Stimulated activated CD4-positive, alpha-beta T cell treated with anti-CD3 and anti-CD28 coated beads, Interleukin-12 subunit alpha, Interleukin-12 subunit beta, amount 100 ng/mL, for 4 hours (primary cell): ENCODE measurements around the gene CLPX.
"Not testable (repeated sequence)": the region's sequence is repeated elsewhere in the genome, so short reads cannot be mapped to it uniquely, and the experiment has no call there.

Experiments used
- DNase-seq: peaks from one replicate; pipeline ENCODE4 v3.0.0-alpha.2; 2020

The CLPX gene

DNA sequence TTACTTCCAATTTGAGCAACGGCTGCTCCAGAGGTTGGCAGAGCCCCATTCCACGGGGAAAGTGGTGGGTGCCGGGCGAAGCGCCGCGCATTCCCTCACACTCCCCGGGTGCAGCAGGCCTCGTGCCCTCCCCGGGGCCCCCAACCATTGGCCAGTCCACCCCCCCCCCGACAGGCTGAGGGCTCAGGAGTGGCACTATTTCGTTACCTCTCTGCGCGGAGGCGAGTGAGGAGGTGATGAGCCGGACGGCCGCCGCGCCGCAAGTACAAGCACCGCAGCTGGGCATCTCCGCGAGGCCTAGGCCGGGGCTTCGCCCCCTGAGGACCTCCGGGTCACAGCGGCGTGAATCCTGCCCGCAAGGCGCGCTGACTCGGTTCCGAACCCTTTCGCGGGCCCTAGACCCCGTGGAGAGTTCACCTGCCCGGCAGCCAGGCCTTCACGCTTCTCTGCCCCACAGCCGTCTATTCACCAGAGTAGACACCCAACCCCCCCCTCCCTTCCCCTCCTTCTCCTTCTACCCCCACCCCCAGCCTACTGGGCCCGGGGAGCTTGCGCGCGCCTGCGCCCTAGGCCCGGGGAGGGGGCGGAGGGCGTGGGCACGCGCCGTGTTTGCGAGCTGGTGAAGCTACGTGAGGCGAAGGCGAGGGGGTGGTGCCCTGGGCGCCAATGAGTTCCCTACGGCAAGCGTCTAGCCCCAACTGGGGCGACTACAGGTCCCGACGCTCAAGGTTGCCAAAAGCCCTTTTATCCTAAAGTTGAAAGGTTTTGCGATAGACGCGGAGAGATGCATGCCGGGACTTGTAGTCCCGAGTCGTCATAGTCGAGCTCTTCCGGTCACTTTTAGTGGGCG lies at the start of gene CLPX:
CLPX (minus strand) TSS at position 475 of the 850 bp plus-strand sequence; CDS start at position 286, 189 bp downstream.
- peak; percentile 86 for DNase-seq

DNA sequence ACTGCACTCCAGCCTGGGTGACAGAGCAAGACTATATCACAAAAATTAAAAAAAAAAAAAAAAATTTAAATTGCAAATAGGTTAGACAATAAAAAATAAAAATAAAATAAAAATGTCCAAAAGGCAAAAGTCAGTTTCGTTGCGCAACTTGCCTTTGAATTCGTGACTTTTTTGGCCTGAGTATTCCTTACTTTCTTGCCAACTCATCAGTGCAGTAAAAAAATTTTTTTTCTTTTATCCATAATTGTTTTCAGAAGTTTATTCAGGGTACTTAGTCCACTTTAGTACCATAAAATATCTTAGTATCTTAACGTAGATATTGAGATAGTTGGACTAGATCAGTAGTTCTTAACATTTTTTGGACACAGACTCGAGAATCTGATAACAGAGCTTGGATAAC lies 48.6 kb upstream of the CLPX start:
- no peak for DNase-seq

DNA sequence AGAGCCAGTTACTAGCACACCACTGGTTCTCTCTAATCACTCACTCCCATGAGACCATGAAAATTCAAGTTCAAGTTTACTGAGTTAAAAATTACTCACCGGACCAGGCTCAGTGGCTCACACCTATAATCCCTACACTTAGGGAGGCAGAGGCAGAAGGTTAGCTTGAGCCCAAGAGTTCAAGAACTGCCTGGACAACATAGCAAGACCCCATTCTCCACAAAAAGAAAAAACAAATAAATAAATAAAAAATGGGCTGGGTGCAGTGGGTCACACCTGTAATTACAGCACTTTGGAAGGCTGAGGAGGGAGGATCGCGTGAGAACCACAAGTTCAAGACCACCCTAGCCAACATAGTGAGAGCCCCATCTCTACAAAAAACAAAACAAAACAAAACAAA lies 47.4 kb upstream of the CLPX start:
- no peak for DNase-seq

DNA sequence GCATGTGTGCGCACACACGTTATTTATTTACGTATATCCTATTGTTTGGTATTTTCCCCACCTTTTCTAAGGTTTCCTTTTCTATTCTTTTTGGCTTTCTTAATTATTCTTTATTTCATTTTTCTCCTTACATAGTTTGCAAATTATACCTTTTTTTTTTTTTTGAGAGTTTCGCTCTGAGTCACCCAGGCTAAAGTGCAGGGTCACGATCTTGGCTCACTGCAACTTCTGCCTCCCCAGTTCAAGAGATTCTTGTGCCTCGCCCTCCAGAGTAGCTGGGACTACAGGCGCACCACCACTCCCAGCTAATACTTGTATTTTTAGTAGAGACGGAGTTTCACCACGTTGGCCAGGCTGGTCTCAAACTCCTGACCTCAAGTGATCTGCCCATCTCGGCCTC lies 46.2 kb upstream of the CLPX start:
- no peak for DNase-seq

DNA sequence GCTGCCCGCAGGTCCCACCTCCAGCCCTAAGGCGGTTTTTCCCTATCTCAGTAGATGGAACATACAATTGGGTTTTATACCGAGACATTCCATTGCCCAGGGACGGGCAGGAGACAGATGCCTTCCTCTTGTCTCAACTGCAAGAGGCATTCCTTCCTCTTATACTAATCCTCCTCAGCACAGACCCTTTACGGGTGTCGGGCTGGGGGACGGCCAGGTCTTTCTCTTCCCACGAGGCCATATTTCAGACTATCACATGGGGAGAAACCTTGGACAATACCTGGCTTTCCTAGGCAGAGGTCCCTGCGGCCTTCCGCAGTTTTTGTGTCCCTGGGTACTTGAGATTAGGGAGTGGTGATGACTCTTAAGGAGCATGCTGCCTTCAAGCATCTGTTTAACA lies 41.8 kb upstream of the CLPX start:
- not testable (repeated sequence) for DNase-seq

DNA sequence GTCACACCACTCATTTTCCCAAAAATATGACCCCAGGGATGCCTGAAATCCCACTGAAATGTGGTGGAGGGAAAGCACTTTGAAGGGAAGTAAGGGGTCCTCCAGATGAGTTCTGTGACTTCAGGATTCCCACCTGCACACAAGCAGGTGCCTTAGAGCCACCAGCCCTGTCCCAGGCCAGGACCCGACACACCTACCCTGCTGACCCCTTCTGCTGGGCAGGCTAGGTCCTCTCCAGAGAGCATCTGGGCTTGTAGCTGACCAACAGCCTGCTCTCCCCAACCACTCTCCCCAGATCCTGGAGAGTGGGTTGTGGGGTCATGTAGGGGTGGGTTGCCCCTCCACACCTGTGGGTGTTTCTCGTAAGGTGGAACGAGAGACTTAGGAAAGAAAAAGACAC lies 41.1 kb upstream of the CLPX start:
- no peak for DNase-seq

DNA sequence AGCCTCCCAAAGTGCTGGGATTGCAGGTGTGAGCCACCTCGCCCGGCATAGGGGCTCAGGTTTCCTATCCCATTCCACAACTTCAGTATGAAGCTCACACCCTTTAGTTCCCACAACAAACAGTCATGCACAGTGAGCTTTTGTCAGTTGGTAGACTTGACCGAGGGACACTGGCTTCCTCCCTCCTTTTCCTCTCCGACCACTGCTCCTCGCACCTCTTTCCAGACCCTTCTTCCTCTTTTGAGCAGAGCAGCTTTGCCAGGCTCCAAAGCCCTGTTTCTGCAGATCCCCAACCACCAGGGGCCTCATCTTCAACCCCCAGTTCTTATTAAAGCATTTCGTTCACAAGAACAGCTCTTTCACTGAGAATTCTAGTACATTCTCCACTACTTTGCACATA lies 38.9 kb upstream of the CLPX start:
- no peak for DNase-seq

DNA sequence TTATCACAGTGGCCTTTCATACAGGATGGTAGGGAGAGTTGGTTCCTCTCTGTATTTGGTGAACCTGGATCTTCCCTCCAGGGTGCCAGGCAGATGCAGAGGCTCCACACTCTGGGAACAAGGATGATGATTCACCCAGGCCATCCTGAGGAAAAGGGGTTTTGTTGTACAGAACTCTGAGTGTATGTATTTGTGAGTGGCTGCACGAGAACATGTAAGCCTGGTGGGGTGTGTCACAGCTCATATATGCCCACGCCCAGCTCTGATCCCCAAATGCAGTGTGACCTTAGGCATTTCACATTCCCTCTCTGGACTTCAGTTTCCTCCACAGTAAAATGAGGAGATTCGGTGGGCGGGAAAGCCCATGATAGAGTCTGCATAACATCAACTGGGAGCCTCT lies 37.7 kb upstream of the CLPX start:
- no peak for DNase-seq

DNA sequence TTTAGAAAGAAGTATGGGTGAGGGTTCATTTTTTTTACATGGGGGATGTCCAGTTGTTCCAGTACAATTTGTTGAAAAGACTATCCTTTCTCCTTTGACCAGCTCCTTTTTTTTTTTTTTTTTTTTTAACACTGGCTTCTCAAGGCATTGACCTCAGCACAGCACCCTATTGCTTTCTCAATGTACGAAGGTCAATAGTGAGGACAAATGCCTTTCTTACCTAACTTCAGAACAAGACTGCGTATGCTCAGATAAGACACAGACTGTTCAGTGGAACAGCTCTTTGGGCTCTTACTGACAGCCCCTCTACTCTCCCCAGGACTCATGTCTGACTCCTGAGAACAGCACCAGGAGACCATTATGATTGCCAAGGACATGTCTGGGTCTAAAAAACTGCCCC lies 36.6 kb upstream of the CLPX start:
- DNase-seq, result no peak

DNA sequence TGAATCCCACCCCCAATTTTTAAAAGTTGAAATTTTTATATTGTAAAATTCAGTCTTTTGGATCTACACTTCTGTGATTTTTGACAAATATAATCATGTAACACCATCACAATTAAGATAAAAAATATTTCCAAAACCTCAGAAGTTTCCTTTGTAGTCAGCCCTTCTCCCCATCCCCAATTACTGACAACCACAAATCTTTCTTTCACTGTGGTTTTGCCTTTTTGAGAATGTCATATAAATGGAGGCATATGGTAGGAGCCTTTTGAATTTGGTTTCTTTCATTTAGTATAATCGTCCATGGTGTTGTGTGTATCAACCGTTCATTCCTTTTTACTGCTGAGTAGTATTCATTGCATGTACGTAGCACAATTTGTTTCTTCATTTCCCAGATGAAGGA lies 34.0 kb upstream of the CLPX start:
- DNase-seq, result no peak

DNA sequence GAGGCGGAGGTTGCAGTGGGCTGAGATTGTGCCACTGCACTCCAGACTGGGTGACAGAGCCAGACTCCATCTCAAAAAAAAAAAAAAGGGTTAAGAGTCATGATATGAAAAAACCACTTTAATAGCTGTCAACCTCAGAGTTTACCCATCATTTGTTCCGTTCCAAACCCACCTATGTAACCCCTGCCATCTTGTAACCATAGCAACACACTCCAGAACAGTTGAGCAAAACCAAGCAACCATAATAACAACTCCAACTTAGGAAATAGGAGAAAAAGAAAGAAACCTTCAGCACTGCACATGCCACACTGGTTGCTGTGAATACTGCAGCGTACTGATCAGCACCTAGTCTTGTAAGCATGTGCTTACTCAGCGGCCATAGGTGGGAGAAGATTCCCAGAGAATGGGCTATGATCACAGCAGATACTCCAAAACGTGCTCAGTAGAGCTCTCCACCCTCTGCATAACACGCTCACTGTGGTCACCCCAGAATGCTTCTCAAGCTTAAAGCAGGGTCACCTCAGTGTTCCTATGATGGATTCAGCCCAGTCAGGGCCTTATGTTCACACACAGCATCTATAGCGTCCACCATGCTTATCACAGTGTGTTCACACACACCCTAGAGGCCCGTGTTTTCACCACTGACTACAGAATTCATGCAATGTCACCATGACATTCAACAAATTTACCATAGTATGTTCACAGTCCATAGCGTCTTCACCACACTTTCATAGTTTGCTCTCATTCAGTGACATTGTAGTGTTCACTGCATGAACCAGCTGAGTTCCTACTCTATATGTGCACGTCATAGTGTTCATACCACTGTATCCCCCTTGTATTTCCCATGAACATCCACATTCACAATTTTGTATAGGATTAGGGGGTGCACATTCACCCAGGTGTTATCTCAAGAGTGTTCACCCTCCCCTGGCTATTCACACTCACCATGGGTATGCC lies 32.7 kb upstream of the CLPX start:
- no peak for DNase-seq

DNA sequence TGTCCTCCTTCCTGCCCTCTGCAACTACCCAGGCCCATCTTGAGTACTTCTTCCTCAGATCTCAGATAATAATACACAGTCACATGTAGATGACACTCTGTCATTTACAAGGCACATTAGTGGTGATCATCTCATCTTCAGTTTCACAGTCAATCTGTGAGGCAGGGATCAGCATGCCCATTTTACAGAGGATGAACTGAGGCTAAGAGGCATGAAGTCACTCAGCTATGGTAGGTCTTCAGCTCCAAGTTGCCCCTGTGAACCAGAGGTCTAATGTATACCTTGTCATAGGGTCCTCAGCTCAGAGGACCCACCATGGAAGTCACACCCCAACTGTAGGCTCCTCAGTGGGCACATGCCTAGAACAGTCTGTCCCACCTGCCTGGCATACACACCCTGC lies 30.4 kb upstream of the CLPX start:
- DNase-seq, result no peak

DNA sequence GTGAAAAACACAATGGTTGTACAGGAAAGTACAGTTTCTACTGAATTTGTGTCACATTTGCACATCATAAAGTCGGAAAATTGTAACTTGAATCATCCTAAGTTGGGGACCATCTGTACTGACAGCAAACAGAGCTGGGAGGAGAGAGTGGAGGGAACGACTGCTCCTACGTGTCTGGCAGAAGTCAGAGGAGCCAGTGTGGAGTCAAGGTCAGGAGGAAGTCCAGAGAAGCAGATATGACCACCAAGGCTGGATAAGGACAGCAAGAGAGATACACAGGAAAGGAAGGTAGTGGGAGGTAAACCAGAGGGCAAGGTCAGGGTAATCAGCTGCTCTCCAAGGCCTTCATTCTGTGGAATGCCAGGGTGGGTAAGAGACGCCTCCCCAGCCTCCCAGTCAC lies 28.9 kb upstream of the CLPX start:
- DNase-seq, result no peak

DNA sequence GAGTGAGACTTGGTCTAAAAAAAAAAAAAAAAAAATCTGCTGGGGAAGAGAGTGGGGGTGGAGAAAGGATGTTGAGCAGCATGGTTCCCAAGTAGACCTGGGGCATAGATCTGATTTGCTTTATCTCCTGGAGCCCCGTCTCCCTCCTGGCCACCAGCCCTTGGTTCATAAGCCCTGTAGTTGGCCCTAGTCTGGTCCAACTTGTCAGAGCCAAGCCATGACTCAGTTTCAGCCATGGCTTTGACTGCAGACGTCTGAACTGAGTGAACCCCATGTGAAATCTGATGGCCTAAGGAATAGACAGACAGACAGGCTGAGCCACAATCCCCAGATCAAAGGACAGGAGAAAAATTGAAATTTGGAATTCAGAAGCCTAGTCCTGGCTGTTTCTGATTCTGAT lies 28.1 kb upstream of the CLPX start:
- DNase-seq, result no peak

DNA sequence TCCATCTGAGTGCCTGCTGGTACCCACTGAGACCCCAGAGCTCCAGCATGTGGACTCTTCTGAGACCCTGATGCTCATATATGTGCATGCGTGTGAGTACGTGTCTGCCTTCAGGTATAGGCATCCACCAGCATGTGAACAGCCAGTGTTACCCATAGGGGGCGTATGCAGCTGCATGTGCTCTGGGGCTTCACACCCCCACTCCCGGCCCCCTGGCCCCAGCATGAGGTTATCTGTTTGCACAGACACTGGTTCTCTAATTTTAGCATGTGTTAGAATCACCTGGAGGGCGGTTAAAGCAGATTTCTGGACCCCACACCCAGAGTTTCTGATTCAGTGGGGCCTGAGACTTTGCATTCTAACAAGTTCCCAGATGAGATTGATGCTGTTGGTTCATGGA lies 27.0 kb upstream of the CLPX start:
- peak; percentile 21 for DNase-seq

DNA sequence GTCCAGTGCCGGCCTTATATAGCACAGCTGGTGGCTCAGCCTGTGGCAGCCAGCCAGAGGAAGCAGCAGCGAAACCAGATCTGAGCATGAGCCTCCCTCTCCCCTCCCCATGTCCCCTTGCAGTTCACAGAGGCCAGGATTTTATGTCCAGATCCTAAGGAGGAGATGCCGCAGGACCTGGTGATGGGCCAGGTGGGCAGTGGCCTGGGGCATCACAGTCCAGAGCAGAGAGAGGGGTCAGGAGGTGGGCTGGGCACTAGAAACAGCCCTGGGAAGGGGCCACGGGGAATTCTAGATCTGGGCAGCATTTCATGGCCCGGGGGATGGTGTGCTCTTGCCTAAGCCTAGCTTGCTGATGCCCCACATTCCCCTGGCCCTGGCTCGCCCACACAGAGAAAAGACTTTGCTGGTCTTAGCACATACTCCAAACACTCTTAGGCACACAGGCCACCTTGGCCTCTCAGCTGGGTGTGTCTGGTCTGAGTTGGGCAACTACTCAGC lies 26.4 kb upstream of the CLPX start:
- DNase-seq, result no peak

DNA sequence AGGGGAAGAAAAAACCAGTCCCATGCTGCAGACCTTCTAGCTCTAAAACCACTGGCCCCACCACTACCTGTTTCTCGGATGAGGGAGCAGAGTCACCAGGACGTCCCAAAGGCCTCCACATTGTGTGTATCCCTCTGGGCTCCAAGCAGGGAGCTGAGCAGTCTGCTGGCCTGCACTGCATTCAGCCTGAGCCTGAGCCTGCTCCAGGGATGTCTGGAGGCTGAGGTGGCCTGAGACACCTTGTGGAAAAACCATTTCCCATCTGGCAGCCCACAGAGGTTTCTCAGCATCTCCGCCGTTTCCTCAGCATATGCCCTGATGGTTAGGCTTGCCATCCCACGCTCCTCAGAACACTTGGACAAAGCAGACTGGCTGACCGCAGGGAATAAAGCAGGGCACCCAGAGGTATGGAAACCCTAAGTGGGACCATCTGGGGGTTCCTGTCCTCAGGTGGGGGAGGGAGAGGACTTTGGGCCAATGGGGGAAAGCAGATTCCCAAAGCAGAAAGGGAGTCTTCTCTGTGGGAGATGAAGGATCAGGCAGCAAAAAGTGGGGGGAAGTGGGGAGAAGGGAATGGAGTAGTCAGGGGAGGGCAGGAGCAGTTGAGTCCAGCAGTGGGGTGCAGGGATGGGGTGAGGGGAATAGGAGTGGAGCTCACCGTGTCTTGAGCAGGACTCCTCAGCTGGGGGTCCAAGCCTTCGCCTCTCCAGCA lies 25.8 kb upstream of the CLPX start, which contains the start of gene CILP:
CILP (minus strand) TSS at position 704 of the 712 bp plus-strand sequence. CDS start 1,718 bp downstream, outside the sequence.
- DNase-seq, result no peak

DNA sequence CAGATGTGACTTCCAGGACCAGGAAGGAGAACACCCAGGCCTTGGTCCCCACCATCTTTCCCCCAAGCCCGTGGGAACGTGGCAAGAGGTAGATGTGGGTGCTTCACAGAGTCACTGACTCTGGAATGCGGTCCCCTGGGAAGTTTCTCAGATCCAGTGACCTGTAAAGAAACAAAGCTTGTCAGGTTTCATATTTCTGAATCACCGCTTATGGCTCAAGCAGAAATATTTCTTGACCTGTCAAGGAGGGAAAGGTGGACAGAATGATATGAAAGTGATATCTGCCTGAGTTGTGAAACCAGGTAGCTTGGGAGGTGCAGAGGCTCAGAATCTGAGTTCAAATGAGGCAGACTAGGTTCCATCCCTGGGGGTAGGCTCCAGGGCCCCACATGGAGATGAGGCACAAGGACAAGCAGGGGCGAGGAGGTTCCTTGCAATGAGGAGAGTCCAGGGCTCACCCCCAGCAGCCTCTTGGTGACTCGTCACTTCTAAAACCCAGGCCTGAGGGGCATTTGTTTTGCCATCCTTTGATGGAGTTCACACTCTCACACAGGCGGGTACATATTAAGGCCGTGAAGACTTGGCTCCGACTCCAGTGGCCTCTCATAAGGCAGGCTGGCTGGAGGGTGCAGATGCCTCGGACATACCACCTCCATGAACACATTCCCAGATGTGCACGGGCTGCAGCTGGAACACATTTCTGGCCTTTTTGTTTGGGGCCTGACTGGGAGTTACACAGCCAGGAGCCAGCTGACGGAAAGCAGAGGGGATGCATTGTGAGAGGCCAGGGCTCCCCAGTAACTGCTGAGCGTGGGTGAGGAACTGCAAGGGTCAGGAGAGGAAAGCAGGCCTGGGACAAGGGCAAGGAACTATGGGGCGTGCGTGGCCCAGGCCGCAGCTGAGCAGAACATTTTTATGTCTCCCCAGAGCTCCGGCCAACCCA lies 24.8 kb upstream of the CLPX start:
- DNase-seq, result no peak

DNA sequence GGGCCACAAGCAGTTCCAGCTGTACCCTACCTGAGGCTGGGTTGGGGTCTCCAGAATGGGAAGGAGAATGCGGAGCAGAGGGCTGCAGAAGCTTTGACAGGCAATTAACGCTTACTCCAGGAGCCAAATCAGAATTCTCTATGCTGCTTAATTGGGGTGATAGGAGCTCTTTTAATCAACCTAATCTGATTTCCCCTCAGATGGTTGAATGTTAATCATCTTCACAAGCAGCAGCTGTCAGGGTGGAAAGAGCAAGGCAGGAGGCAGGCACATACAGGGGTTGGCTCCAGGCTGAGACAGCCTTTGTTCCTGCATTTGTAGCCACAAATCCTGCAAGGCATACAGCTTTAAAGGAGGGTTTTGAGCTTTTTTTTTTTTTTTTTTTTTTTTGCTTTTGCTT lies 23.5 kb upstream of the CLPX start:
- no peak for DNase-seq

DNA sequence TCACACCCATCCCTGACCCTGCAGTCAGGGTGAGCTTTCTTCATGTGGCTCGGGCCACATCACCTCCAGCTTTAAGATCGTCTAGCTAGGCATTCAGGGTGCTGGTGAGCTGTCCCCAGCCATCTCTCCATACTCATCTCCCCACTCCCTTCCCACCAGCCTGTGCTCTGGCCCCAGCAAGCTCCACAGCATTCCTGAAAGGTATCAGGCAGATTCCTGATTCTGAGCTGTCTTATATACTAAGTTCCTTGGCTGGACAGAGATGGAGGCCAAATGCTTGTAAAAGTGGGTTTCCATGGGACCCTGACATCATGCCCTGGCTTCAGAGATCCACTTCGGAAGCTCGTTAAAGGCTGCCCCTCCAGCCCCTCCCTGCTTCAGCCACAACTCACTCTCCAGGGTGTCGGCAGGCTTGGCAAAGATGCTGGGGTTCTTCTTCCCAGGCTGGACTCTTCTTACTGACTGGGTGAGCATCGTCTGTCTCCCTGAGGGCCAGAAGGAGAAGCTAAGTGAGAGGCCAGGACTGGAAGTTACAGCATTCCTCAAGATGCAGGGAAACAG lies 22.2 kb upstream of the CLPX start:
- DNase-seq, result no peak

DNA sequence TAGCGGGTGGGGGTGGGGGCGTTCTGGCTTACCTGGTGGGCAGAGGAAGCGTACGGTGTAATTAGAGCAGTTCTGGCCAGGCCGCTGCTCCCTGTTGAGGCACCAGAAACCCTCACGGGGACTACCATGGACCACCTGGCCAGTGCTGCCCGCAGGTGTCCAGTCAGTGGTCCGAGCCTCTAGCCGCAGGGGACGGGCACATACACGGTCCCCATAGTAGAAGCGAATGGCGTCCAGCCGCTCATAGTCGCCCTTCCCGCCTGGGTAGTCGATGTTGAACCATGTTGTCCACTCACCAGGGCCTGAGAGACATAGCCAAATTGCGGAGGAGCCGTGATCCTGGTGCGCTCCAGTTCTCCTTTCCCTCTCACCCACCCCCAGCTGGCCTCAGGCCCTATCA lies 21.6 kb upstream of the CLPX start:
- DNase-seq, result no peak
